HepG2 (cell line): Measurements from ENCODE around the gene HINT2. TPM values are rescaled to one million over a fixed set of nuclear protein-coding genes. Genes with fewer than 3 reads are reported as not detected.
A peak's percentile ranks its signal among the peaks of the same experiment; 100 is the strongest.

Source experiments
- ATAC-seq: fragments of 200-7000 bp; cut with Tn5 transposase; 3 replicates; pipeline ENCODE4 v1.9.1; 2020; ENCODE audit warnings: mild to moderate bottlenecking, moderate library complexity
- Bru-seq: library from RNA; stranded (reverse); fragments of 400-500 nt; gene quantifications from one replicate; lab custom pipeline; 2021; lab: Mats Ljungman, UMichigan
- BruChase-seq, 2 experiments: library from RNA; stranded (reverse); fragments of 400-500 nt; gene quantifications; one replicate each; lab custom pipeline; 2021; lab: Mats Ljungman, UMichigan
- BruUV-seq: library from RNA; stranded (reverse); fragments of 400-500 nt; replicated peaks from 2 replicates; lab custom pipeline; 2021; lab: Mats Ljungman, UMichigan
- CTCF ChIA-PET: fragments of 300-600 bp; formaldehyde crosslinking; extraction: SDS; loops from one replicate; lab custom pipeline; 2021; ENCODE audit warnings: low total read pairs, inconsistent platforms, low intra/inter-chr PET ratio; lab: Yijun Ruan, JAX
- POLR2A ChIA-PET: fragments of 350-600 bp; sonication (Branson Sonifier 250); formaldehyde crosslinking; loops from one replicate; lab custom pipeline; 2020; ENCODE audit warnings: antibody characterized with exemption, inconsistent platforms; lab: Yijun Ruan, JAX
- DNase-seq: peaks from one replicate; pipeline ENCODE4 v3.0.0-alpha.2; 2015; ENCODE audit warnings: low spot score
- FAIRE-seq: peaks from 3 replicates; lab custom pipeline; 2011; peaks lifted over from hg19 to GRCh38; lab: Jason Lieb, UNC
- H2AFZ ChIP-seq: one replicate; pipeline ENCODE4 v1.6.1; 2011; ENCODE audit warnings: low read length, inconsistent platforms
- H3K27ac ChIP-seq: fragments of 300-600 bp; 3 replicates; pipeline ENCODE4 v1.8.0; 2011; ENCODE audit warnings: mixed run types, mild to moderate bottlenecking, mixed read lengths, low read length, inconsistent platforms; ENCODE audit not compliant: insufficient read depth; ENCODE audit errors: extremely low read length
- H3K27me3 ChIP-seq, 2 experiments: fragments of 200-600 bp in 1 of 2; 2 replicates in 1 of 2; 3 replicates in 1 of 2; pipeline versions ENCODE4 v1.6.0 to v1.8.0; 2011; ENCODE audit warnings: low read length in 2 of 2, mild to moderate bottlenecking in 2 of 2, moderate library complexity in 2 of 2, inconsistent platforms in 1 of 2; ENCODE audit not compliant: insufficient read depth in 2 of 2, control insufficient read depth in 1 of 2
- H3K36me3 ChIP-seq, 2 experiments: fragments of 200-600 bp in 1 of 2; replicated peaks in 1 of 2; 2 replicates in 1 of 2; 3 replicates in 1 of 2; pipeline versions ENCODE4 v1.5.1 to v1.8.0; 2011; ENCODE audit warnings: low read length in 2 of 2, inconsistent platforms in 1 of 2; ENCODE audit not compliant: insufficient read depth in 2 of 2, control insufficient read depth in 1 of 2
- H3K4me1 ChIP-seq: 2 replicates; pipeline ENCODE4 v1.5.1; 2012; ENCODE audit warnings: low read length, inconsistent platforms; ENCODE audit not compliant: insufficient read depth
- H3K4me2 ChIP-seq: 2 replicates; pipeline ENCODE4 v1.6.0; 2011; ENCODE audit warnings: low read depth, low read length, inconsistent platforms
- H3K4me3 ChIP-seq, 3 experiments: fragments of 200-600 bp in 1 of 3; sonication (generic), shearing (Covaris generic) in 1 of 3; replicated peaks in 1 of 3; 2 replicates each; pipeline ENCODE4 v1.5.1; 2011 to 2016; ENCODE audit warnings: low read length in 3 of 3, inconsistent platforms in 2 of 3, low read depth in 2 of 3, mild to moderate bottlenecking in 2 of 3, control low read depth in 1 of 3, mixed read lengths in 1 of 3; ENCODE audit not compliant: insufficient read depth in 1 of 3
- H3K79me2 ChIP-seq: one replicate; pipeline ENCODE4 v1.6.1; 2011; ENCODE audit warnings: low read length, inconsistent platforms; ENCODE audit not compliant: insufficient read depth
- H3K9ac ChIP-seq: 2 replicates; pipeline ENCODE4 v1.6.0; 2011; ENCODE audit warnings: mild to moderate bottlenecking, low read depth, low read length, inconsistent platforms; ENCODE audit not compliant: insufficient read depth
- H3K9me3 ChIP-seq: 2 replicates; pipeline ENCODE4 v1.5.1; 2012; ENCODE audit warnings: mild to moderate bottlenecking, low read length
- H4K20me1 ChIP-seq: 2 replicates; pipeline ENCODE4 v1.6.0; 2011; ENCODE audit warnings: inconsistent platforms, mild to moderate bottlenecking, low read length, moderate library complexity; ENCODE audit not compliant: insufficient read depth
- FOXJ3 ChIP-seq: sonication (generic); formaldehyde crosslinking; IDR thresholded peaks from 2 replicates; pipeline ENCODE4 v1.4.0; 2020; ENCODE audit warnings: missing genetic modification reagents, mild to moderate bottlenecking, borderline replicate concordance
- GATAD1 ChIP-seq: IDR thresholded peaks from 2 replicates; pipeline ENCODE4 v1.6.1; 2016; ENCODE audit warnings: missing genetic modification reagents, missing compliant biosample characterization
- MEIS2 ChIP-seq: sonication (generic); formaldehyde crosslinking; IDR thresholded peaks from 2 replicates; pipeline ENCODE4 v1.9.0; 2021; ENCODE audit warnings: mild to moderate bottlenecking, missing genetic modification reagents
- MXI1 ChIP-seq: IDR thresholded peaks from 3 replicates; pipeline ENCODE4 v1.6.1; 2012; ENCODE audit warnings: low read depth, low read length, inconsistent platforms, borderline replicate concordance
- PRDM15 ChIP-seq: sonication (generic); formaldehyde crosslinking; IDR thresholded peaks from 2 replicates; pipeline ENCODE4 v1.4.0; 2020; ENCODE audit warnings: missing genetic modification reagents
- SP2 ChIP-seq: sonication (generic); formaldehyde crosslinking; IDR thresholded peaks from 2 replicates; pipeline ENCODE4 v1.5.1; 2020; ENCODE audit warnings: mild to moderate bottlenecking, missing genetic modification reagents
- TBL1XR1 ChIP-seq: fragments of 150-350 bp; IDR thresholded peaks from 2 replicates; pipeline ENCODE4 v1.6.1; 2014; ENCODE audit warnings: borderline replicate concordance, low read length; ENCODE audit not compliant: partially characterized antibody
- TBX3 ChIP-seq: fragments of 450-650 bp; IDR thresholded peaks from 2 replicates; pipeline ENCODE4 v1.6.1; 2017; ENCODE audit warnings: antibody characterized with exemption, mild to moderate bottlenecking, inconsistent platforms, borderline replicate concordance
- TEAD2 ChIP-seq: sonication (generic); formaldehyde crosslinking; IDR thresholded peaks from 2 replicates; pipeline ENCODE4 v1.9.0; 2021; ENCODE audit warnings: missing genetic modification reagents
- YEATS2 ChIP-seq: sonication (generic); formaldehyde crosslinking; IDR thresholded peaks from 2 replicates; pipeline ENCODE4 v1.4.0; 2020; ENCODE audit warnings: missing genetic modification reagents, borderline replicate concordance
- ZNF441 ChIP-seq: sonication (generic); formaldehyde crosslinking; IDR thresholded peaks from 2 replicates; pipeline ENCODE4 v1.7.0; 2021; ENCODE audit warnings: missing genetic modification reagents, borderline replicate concordance
- ZNF652 ChIP-seq: IDR thresholded peaks from 2 replicates; pipeline ENCODE4 v1.6.1; 2016; ENCODE audit warnings: low read depth, borderline replicate concordance
- ZNF776 ChIP-seq: sonication (generic); formaldehyde crosslinking; IDR thresholded peaks from 2 replicates; pipeline ENCODE4 v1.4.0; 2020; ENCODE audit warnings: mild to moderate bottlenecking, missing genetic modification reagents
- WGBS: methylation state at CpG from one replicate; pipeline ENCODE4 v1.1.6; 2017; ENCODE audit warnings: low lambda C conversion rate; 5-methylcytosine and 5-hydroxymethylcytosine counted together
- in situ Hi-C: cut with HindIII; loops from 2 replicates; pipeline ENCODE4 v1.10.0; 2017; ENCODE audit warnings: low pct_unique_long_range_greater_than_20kb; ENCODE audit not compliant: extremely low pct_ligation_motif_present
- intact Hi-C: fragments of 100-400 bp; cut with micrococcal nuclease; formaldehyde crosslinking; loops from one replicate; pipeline ENCODE4 v1.10.0; 2022; ENCODE audit not compliant: unreplicated experiment
- long read RNA-seq, 2 experiments: library from RNA in 1 of 2; library from polyadenylated mRNA in 1 of 2; stranded (forward) in 1 of 2; unstranded in 1 of 2; transcript quantifications; one replicate each; pipeline ENCODE4 v2.0.0, GENCODE V29; 2019 to 2022
- polyA minus RNA-seq, 3 experiments: library from RNA; depleted of rRNA, polyadenylated mRNA; stranded (reverse); fragments of >200 nt; gene quantifications; 2 replicates each; pipeline ENCODE4 v1.2.3, GENCODE V29; 2011; ENCODE audit warnings: low replicate concordance in 1 of 3
- polyA plus RNA-seq, 8 experiments: library from polyadenylated mRNA; depleted of rRNA in 3 of 8; stranded (reverse) in 7 of 8; unstranded in 1 of 8; fragments of >200 nt; fragmentation: Illumina TruSeq in 4 of 8; extraction: Trizol in 4 of 8; gene quantifications; 2 replicates each; pipeline versions ENCODE4 v1.2.1 to v1.2.3, GENCODE V29; 2011 to 2016; ENCODE audit warnings: low read depth in 4 of 8, missing spikeins in 1 of 8, mixed read lengths in 1 of 8; ENCODE audit not compliant: insufficient read depth in 1 of 8
- total RNA-seq, 5 experiments: library from RNA; depleted of rRNA; stranded (reverse); fragments of >200 nt; fragmentation: Illumina TruSeq; extraction: Trizol; gene quantifications; 2 replicates each; pipeline ENCODE4 v1.2.3, GENCODE V29; 2016; ENCODE audit warnings: low read depth in 1 of 5

The HINT2 gene
- total RNA-seq (2016; rRNA removed; fragmentation: Illumina TruSeq; extraction: Trizol) (51.4 and 56.2 TPM in 2 replicates), polyA plus RNA-seq (2011; rRNA removed) (37.9 and 41.5 TPM in 2 replicates), polyA minus RNA-seq (2011; rRNA and poly(A)+ RNA removed; ENCODE audit: low replicate concordance) (10.5 and 17.0 TPM in 2 replicates), Bru-seq, nascent RNA (percentile 69 among the genes with signal in this experiment), BruChase-seq, experiment 1, labeled RNA remaining after a 6-hour chase (percentile 88 among the genes with signal in this experiment), BruChase-seq, experiment 2, labeled RNA remaining after a 2-hour chase (percentile 74 among the genes with signal in this experiment)
- total RNA-seq (2016; cell fraction: cytosol; rRNA removed; fragmentation: Illumina TruSeq; extraction: Trizol; ENCODE audit: low read depth) = 34.3 and 49.7 TPM in 2 replicates
- 51.7 and 55.6 TPM in 2 replicates for total RNA-seq (2016; cell fraction: insoluble cytoplasmic fraction; rRNA removed; fragmentation: Illumina TruSeq; extraction: Trizol)
- 40.2 and 44.8 TPM in 2 replicates for total RNA-seq (2016; cell fraction: membrane; rRNA removed; fragmentation: Illumina TruSeq; extraction: Trizol)
- total RNA-seq (2016; cell fraction: nucleus; rRNA removed; fragmentation: Illumina TruSeq; extraction: Trizol) = 24.8 and 29.5 TPM in 2 replicates
- 37.0 and 40.4 TPM in 2 replicates for polyA plus RNA-seq (2011; cell fraction: cytosol; rRNA removed)
- polyA plus RNA-seq (2011; cell fraction: nucleus; rRNA removed) = 33.1 and 38.4 TPM in 2 replicates
- polyA plus RNA-seq (2012) = 39.7 and 44.2 TPM in 2 replicates
- 37.5 and 48.1 TPM in 2 replicates for polyA plus RNA-seq (2016; cell fraction: cytosol; fragmentation: Illumina TruSeq; extraction: Trizol; ENCODE audit: low read depth)
- 53.1 and 56.8 TPM in 2 replicates for polyA plus RNA-seq (2016; cell fraction: insoluble cytoplasmic fraction; fragmentation: Illumina TruSeq; extraction: Trizol; ENCODE audit: low read depth)
- 35.4 and 38.9 TPM in 2 replicates for polyA plus RNA-seq (2016; cell fraction: membrane; fragmentation: Illumina TruSeq; extraction: Trizol; ENCODE audit: low read depth)
- polyA plus RNA-seq (2016; cell fraction: nucleus; fragmentation: Illumina TruSeq; extraction: Trizol; ENCODE audit: insufficient read depth, low read depth) = 39.8 and 44.2 TPM in 2 replicates
- 6.2 TPM in 2 replicates for polyA minus RNA-seq (2011; cell fraction: cytosol; rRNA and poly(A)+ RNA removed)
- polyA minus RNA-seq (2011; cell fraction: nucleus; rRNA and poly(A)+ RNA removed) = 9.4 and 13.8 TPM in 2 replicates
- long read RNA-seq, experiment 1, transcript HINT2-201 (5 exons, 628 nt) = major isoform, 57 of 76 reads
- long read RNA-seq, experiment 1, transcript HINT2-202 (4 exons, 734 nt) = minor isoform, 6 of 76 reads
- long read RNA-seq, experiment 1, partial matches to known transcripts = 4 of 76 reads
- long read RNA-seq, experiment 1, other reads (novel, unspliced or antisense) = 6 of 76 reads
- long read RNA-seq, experiment 2, transcript HINT2-202 (4 exons, 734 nt) = minor isoform, 6 of 87 reads
- long read RNA-seq, experiment 2, transcript HINT2-201 (5 exons, 628 nt) = major isoform, 65 of 87 reads
- long read RNA-seq, experiment 2, partial matches to known transcripts = 2 of 87 reads
- long read RNA-seq, experiment 2, other reads (novel, unspliced or antisense) = 14 of 87 reads

- no peaks in the 10 kb centered on the region for H4K20me1 ChIP-seq
- H3K27me3 ChIP-seq = no peaks in the 10 kb centered on the region
- peak; percentile 99 for DNase-seq
- H3K79me2 ChIP-seq = peaks cover 5% of the 10 kb centered on the region
- CTCF ChIA-PET = no interaction called here
- in situ Hi-C loops (no loop called here), intact Hi-C loops (loop anchor here (1.0 kb wide), 1 partner anchor 14 kb away; the partner anchor contains the start of gene TMEM8B)
- peak within 1 kb of the TSS; percentile 98 for H3K9ac ChIP-seq
- peaks cover 44% of the 10 kb centered on the region for H3K4me1 ChIP-seq
- POLR2A ChIA-PET = interaction anchor here (0.7 to 2.1 kb wide), 22 partner anchors 11 to 443 kb away, joined by 3 to 16 read pairs (median 4); partner anchors contain the start of genes CCDC107, CREB3, FAM221B and GBA2
- BruUV-seq = no TSS peak
- H3K36me3 ChIP-seq = 0 out of 5 replicates have a peak, but pooled peaks cover 0 to 1% of the 10 kb centered on the region in 2 experiments
- FAIRE-seq = peak; percentile 99
- H3K4me2 ChIP-seq = peak within 1 kb of the TSS; percentile 77
- no peaks in the 10 kb centered on the region for H3K9me3 ChIP-seq
- under 1% methylated on average over 13 of the region's 52 CpGs for WGBS
- H2AFZ ChIP-seq = peak within 1 kb of the TSS; percentile 10
- peak; percentile 90 for ATAC-seq
- peak within 1 kb of the TSS; percentile 99 for H3K27ac ChIP-seq
- peak within 1 kb of the TSS; percentile 68 to 86 (median 86) for H3K4me3 ChIP-seq
- TF ChIP-seq TBL1XR1 = no peak
- peak; percentile 13; the same call in 1 of the 2 replicates for TF ChIP-seq YEATS2 (CRISPR knock-in tag)
- TF ChIP-seq ZNF776 = peak; percentile 20; the same call in 1 of the 2 replicates
- 0 out of 2 replicates have a peak, but pooled peaks have one; percentile 80 for TF ChIP-seq MEIS2 (CRISPR knock-in tag)
- TF ChIP-seq GATAD1 (CRISPR knock-in tag) = peak; percentile 24
- TF ChIP-seq SP2 (CRISPR knock-in tag) = peak; percentile 91
- peak; percentile 67; the same call in 1 of the 2 replicates for TF ChIP-seq TBX3
- no peak for TF ChIP-seq ZNF652
- 0 out of 2 replicates have a peak, but pooled peaks have one; percentile 44 for TF ChIP-seq ZNF441 (CRISPR knock-in tag)
- no peak for TF ChIP-seq FOXJ3 (CRISPR knock-in tag)
- no peak for TF ChIP-seq TEAD2 (CRISPR knock-in tag)
- peak; percentile 15; the same call in 1 of the 3 replicates for TF ChIP-seq MXI1
- peak; percentile 36; the same call in 1 of the 2 replicates for TF ChIP-seq PRDM15 (CRISPR knock-in tag)
These were observed at the start of gene HINT2 for GRCh38 chr9:35814841-35815543. TSS of gene HINT2 (minus strand) at chr9:35815042. CDS start at chr9:35814979, 63 bp downstream.
